HG02884 (cell line): Measurements from ENCODE around the gene RAPGEF6.
"Not testable (repeated sequence)": the region's sequence is repeated elsewhere in the genome, so short reads cannot be mapped to it uniquely, and the experiment has no call there.

ENCODE experiments used
- ATAC-seq: cut with Tn5 transposase; IDR thresholded peaks from one replicate; pipeline ENCODE4 v1.9.1; 2021; ENCODE audit warnings: mild to moderate bottlenecking, moderate library complexity; ENCODE audit not compliant: unreplicated experiment

RAPGEF6 gene

GRCh38 chr5:131389096-131389868 is 245.7 kb downstream of the RAPGEF6 start:
- ATAC-seq = peak; percentile 53

GRCh38 chr5:131387255-131387654 is 247.8 kb downstream of the RAPGEF6 start:
- no peak for ATAC-seq

- ATAC-seq = no peak
Measured at GRCh38 chr5:131386779-131387178, 248.2 kb downstream of the RAPGEF6 start.

- ATAC-seq = no peak
Measured at GRCh38 chr5:131386124-131386523, 248.9 kb downstream of the RAPGEF6 start.

DNA sequence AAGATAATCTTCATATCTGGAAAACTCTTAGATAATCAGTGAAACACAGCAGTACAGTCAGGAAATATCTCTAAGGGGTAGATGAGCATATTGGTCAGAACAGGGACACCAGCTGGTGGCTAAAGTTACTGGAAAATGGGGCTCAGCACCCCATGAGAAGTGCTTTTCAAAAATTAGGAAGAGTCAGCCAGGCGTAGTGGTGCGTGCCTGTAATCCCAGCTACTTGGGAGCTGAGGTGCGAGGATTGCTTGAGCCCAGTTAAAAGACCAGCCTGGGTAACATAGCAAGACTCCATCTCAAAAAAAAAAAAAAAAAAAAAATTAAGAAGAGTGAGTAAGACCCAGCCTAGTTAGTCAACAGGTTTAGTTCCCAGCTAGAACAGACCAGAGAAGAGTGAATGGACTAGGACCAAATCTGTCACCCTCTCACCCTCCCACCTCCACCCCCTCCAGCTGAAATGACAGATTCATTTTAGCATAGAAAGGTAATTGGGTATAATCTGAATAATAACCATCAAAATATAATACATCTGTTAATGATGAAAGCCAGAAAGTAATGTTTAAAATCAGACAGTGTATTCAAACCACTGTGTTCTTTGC is 250.3 kb downstream of the RAPGEF6 start:
- ATAC-seq = no peak

DNA sequence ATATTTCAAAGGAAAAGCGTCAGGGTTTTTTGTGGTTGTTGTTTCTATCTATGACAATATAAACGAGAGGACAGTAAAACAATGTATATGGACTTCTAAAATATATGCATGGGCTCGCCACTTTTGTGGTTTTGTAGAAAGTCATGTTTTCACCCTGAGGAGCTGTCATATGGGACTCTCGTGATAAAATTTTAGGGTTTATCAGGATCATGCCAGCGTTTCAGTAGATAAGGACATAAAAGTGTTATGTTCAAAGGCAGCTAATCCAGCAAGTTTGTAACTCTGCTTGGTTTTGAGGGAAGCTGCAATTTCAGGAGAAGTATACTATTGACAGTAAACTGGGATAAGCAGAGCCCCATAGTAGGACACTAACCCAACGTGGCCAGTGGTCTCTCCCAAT is 250.9 kb downstream of the RAPGEF6 start:
- ATAC-seq = no peak

DNA sequence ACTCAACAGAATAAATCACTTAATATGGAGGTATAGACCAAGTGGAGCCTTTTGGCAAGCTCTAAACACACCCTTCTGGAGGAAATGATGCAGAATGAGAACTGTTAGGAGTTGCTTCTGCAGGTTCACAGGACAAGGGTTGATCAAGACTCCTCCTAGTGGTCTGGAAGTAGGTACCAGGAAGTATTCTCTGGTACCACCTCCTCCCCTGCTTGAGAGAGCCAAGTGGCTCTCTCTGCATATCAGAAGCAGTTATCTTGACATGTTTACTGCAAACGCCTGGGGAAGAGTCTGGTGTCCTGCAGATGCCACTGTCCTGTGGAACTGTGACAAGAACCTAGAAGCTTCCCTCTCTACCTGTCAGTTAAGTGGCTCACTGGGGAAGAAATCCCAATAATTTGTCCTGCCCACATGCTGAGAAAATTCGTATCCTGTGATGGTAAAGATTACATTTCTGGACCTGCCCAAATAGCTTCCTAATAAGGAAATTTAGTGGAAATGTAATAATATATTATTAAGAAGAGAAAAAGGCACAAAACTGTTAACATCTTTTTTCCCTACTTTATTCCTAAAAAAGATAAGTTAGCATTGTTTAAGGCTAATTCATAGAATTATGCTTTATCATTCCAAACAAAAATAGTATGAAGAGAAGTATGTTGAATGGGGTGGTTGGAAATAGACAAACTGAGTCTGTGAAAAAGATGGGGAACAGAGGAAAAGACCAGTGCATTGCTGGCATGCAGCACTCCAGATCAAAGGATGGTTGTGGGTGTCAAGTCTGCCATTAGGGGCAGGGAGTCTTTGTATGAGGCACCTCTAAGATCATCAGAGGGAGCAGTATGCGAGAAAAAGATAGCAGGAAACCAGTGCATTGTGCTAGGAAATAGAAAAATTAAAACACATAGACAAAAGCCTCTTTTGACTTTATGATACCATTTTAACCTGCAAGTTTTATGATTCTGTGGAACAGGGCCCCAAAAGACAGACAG is 252.3 kb downstream of the RAPGEF6 start:
- ATAC-seq = peak; percentile 62

- peak; percentile 39 for ATAC-seq
Measured at GRCh38 chr5:131381777-131382176, 253.3 kb downstream of the RAPGEF6 start.

GRCh38 chr5:131381021-131381420 is 254.0 kb downstream of the RAPGEF6 start:
- no peak for ATAC-seq

DNA sequence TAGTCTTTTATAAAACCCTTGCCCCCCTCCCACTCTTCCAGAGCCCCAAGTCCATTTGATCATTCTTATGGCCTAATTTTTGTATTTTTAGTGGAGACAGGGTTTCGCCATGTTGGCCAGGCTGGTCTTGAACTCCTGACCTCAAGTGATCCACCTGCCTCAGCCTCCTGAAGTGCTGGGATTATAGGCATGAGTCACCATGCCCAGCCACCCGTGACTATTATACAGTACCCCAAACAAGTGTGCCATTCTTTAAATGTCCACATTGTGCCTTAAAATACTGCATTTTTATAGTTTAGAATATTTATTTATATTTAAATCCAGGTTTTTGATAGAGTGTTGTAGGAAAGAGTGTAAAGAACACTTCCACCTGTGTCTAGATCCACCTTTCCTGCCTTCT is 254.8 kb downstream of the RAPGEF6 start:
- not testable (repeated sequence) for ATAC-seq

GRCh38 chr5:131379723-131380122 is 255.3 kb downstream of the RAPGEF6 start:
- peak; percentile 35 for ATAC-seq

DNA sequence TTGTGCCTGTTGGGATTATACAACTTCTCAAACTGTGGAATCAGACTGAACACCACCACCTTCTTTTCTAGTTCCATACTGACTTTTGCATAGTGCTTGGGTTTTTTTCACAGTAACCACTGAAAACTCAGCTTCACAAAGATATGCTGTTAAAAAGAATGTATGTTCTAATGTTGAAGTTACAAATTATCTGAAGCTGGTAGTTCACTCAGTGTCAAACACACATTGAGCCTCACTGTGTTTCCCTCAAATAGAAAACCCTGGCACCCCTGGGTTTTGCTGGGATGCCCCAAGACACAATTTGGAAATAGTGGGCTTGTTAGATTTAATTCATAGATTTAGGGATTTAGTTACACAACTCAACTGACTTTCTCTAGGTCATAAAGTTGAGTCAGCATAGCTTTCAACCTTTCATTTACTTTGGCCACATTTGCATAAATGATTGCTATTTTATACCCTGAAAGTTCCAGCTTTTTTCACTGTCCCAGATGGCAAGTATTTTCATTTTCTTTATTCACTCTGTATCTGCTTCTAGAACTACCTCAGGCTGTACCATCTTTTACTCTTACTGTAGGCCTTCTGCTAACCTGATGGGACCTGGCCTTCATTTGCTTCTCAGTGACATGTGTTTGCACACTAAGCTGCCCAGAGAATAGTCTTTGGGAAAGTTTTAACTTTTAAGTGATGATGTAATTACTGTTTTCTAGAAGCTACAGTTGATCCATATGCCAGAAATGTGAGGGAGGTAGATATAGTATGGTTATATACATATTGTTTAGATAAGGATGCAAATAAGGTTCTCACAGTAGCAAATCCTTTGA is 256.1 kb downstream of the RAPGEF6 start:
- ATAC-seq = no peak

DNA sequence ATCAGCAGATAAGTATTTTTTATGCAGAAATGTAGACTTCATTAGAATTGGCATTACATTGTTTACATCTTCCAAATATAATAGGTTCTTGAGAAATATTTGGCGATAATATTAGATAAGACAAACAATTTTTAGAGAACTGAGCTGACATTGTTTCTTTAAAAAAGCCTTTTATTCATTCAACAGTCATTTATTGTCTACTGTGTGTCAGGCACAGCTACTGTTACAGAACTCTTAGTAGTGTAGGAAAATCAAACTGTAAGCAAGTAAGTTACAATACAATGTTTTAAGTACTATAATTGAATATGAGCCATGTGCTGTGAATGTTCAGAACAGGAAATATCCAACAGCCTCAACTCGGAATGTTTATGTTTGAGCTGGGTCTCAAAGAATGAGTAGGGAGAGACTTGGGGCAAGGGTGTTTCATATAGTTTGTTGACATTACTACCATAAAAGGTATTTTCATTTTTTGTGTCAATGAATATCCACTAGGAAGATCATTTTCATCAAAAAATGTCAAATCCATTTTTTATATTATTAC is 257.2 kb downstream of the RAPGEF6 start:
- ATAC-seq = no peak

- ATAC-seq = no peak
Measured at GRCh38 chr5:131377346-131377745, 257.7 kb downstream of the RAPGEF6 start.

DNA sequence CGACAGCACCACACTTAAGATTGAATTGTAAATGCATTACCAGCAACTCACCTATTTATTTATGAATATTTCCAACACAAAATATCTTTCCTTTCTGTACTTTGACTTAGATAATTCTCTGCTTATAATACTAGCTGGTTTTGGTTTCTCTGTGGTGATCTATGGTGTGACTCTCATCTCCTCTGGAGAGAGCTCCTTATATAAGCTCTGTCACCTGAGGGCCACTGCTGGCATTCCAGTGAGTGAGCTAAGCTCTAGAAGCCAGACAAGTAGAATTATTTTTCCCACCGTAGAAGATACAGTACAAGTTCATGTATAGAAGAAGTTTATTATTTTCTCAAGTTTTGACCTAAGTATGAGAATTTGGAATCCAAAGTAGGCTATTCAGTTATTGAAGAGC is 259.7 kb downstream of the RAPGEF6 start:
- peak; percentile 30 for ATAC-seq
